Neuronal stem cell (in vitro differentiated cells): Measurements from ENCODE around the gene EN2.

Source experiments
- DNase-seq: peaks from one replicate; pipeline ENCODE4 v3.0.0-alpha.2; 2013; ENCODE audit warnings: low spot score
- H2AFZ ChIP-seq: one replicate; pipeline ENCODE4 v1.6.1; 2013; ENCODE audit warnings: mild to moderate bottlenecking, low read length, inconsistent platforms
- H2AK5ac ChIP-seq: 2 replicates; pipeline ENCODE4 v1.6.1; 2013; ENCODE audit warnings: low read depth, mild to moderate bottlenecking, inconsistent platforms, low read length, moderate library complexity, mixed read lengths
- H2BK120ac ChIP-seq: 2 replicates; pipeline ENCODE4 v1.6.1; 2013; ENCODE audit warnings: low read depth, mild to moderate bottlenecking, inconsistent platforms, low read length, moderate library complexity, mixed read lengths
- H2BK12ac ChIP-seq: one replicate; pipeline ENCODE4 v1.6.1; 2013; ENCODE audit warnings: low read length, inconsistent platforms
- H2BK15ac ChIP-seq: 2 replicates; pipeline ENCODE4 v1.6.1; 2013; ENCODE audit warnings: mild to moderate bottlenecking, low read length, inconsistent platforms, mixed read lengths
- H2BK5ac ChIP-seq: one replicate; pipeline ENCODE4 v1.6.1; 2013; ENCODE audit warnings: inconsistent platforms, mild to moderate bottlenecking, low read length, moderate library complexity
- H3K14ac ChIP-seq: one replicate; pipeline ENCODE4 v1.6.1; 2013; ENCODE audit warnings: low read length, inconsistent platforms
- H3K18ac ChIP-seq: 2 replicates; pipeline ENCODE4 v1.6.1; 2013; ENCODE audit warnings: low read length, inconsistent platforms
- H3K23ac ChIP-seq: 2 replicates; pipeline ENCODE4 v1.6.1; 2013; ENCODE audit warnings: low read depth, mild to moderate bottlenecking, mixed read lengths, low read length, inconsistent platforms; ENCODE audit not compliant: poor library complexity
- H3K27ac ChIP-seq: replicated peaks from 3 replicates; pipeline ENCODE4 v1.5.1; 2013; ENCODE audit warnings: low read length, inconsistent platforms
- H3K27me3 ChIP-seq, 3 experiments: 2 replicates each; pipeline ENCODE4 v1.6.1; 2013; ENCODE audit warnings: low read length in 3 of 3, mild to moderate bottlenecking in 2 of 3, inconsistent platforms in 1 of 3, low read depth in 1 of 3, mixed read lengths in 1 of 3, moderate library complexity in 1 of 3; ENCODE audit not compliant: control insufficient read depth in 3 of 3, insufficient read depth in 3 of 3
- H3K36me3 ChIP-seq, 2 donors: replicated peaks in 1 of 2; 2 replicates each; pipeline ENCODE4 v1.6.1; 2013; ENCODE audit warnings: low read length in 2 of 2; ENCODE audit not compliant: control insufficient read depth in 2 of 2, insufficient read depth in 2 of 2
- H3K4ac ChIP-seq: 2 replicates; pipeline ENCODE4 v1.6.1; 2013; ENCODE audit warnings: inconsistent platforms, mild to moderate bottlenecking, low read length, moderate library complexity
- H3K4me1 ChIP-seq, 2 donors: 1 replicate in 1 of 2; 2 replicates in 1 of 2; pipeline ENCODE4 v1.6.1; 2013; ENCODE audit warnings: low read length in 2 of 2, low read depth in 1 of 2; ENCODE audit not compliant: control insufficient read depth in 2 of 2, insufficient read depth in 1 of 2
- H3K4me2 ChIP-seq: one replicate; pipeline ENCODE4 v1.6.1; 2013; ENCODE audit warnings: mild to moderate bottlenecking, low read length, inconsistent platforms; ENCODE audit not compliant: insufficient read depth, poor library complexity, severe bottlenecking
- H3K4me3 ChIP-seq, 2 donors: 2 replicates each; pipeline ENCODE4 v1.5.1; 2013; ENCODE audit warnings: low read length in 2 of 2, mild to moderate bottlenecking in 2 of 2, inconsistent platforms in 1 of 2, moderate library complexity in 1 of 2
- H3K79me1 ChIP-seq: one replicate; pipeline ENCODE4 v1.6.1; 2013; ENCODE audit warnings: low read depth, mild to moderate bottlenecking, inconsistent platforms, low read length, moderate library complexity
- H3K9ac ChIP-seq: one replicate; pipeline ENCODE4 v1.6.1; 2013; ENCODE audit warnings: mild to moderate bottlenecking, low read depth, low read length, inconsistent platforms; ENCODE audit not compliant: poor library complexity
- H3K9me3 ChIP-seq, 2 donors: replicated peaks in 1 of 2; 2 replicates each; pipeline versions ENCODE3 to v1.6.1; 2013; ENCODE audit warnings: low read length in 2 of 2, mild to moderate bottlenecking in 2 of 2, inconsistent platforms in 1 of 2, low read depth in 1 of 2, mixed read lengths in 1 of 2, moderate library complexity in 1 of 2; ENCODE audit not compliant: control insufficient read depth in 2 of 2, insufficient read depth in 1 of 2
- H4K8ac ChIP-seq: one replicate; pipeline ENCODE4 v1.6.1; 2013; ENCODE audit warnings: low read depth, mild to moderate bottlenecking, inconsistent platforms, low read length, moderate library complexity
- H4K91ac ChIP-seq: one replicate; pipeline ENCODE4 v1.6.1; 2013; ENCODE audit warnings: low read length, low read depth, mild to moderate bottlenecking, inconsistent platforms; ENCODE audit not compliant: poor library complexity
- WGBS, 2 donors: extraction: QIAGEN DNeasy Blood & Tissue Kit; methylation state at CpG; one replicate each; pipeline ENCODE4 v1.1.7; 2013; ENCODE audit warnings: missing lambda C conversion rate in 2 of 2, mixed read lengths in 1 of 2; ENCODE audit not compliant: insufficient read length in 2 of 2, insufficient replicate concordance in 1 of 2; ENCODE audit errors: extremely low coverage in 2 of 2; 5-methylcytosine and 5-hydroxymethylcytosine counted together

Gene EN2

DNA sequence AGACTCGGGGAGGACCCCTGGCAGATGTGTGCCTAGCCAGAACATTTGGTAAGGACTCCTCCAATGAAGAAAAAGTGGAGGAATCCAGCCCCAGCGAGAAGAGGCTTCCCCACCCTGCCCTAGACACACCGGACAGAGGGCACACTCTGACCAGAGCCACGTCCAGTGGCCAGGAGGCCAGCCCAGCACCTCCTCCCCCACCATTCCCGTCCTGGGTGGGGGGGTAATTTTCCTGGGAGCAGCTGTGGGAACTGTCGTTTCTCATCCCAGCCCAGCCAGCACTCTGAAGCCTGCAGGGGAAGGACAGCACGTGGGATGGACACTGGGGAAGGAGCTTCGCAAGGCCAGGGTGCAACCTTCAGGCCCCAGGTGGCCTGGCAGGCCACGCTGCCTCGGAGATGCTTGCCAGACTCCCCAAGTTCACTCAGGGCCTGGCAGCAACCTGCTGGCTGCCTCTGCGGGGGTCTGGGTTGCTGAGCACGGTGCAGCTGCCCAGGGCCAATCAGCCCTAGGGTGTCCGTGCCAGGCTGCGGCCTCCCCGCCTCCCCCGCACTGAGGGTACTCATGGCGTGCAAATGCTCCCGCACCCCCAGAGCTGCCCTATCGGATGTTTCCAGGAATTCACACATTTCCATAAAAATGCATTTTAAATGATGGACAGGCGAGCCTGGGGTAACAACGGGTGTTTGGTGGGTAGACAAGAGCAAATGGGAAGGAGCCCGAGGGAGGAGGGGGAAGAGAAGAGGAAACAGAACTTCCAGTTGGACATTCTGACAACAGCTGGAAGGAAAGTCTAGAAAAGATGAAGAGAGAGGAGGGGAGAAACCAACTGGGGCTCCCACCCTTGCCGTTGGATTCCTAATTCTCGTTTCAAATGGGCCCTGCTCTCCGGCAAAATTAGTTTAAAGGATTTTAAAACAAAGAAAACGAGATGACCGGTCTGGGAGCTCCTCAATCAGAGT, 1.9 kb upstream of the EN2 start:
- Histone ChIP-seq H3K27me3 (peaks cover 56 to 98% (median 85%) of the 10 kb centered on the region in 3 experiments), H4K8ac (no peak overlapping the region), H3K4me1 (peaks cover 0 to 25% of the 10 kb centered on the region in 2 donors), H2BK120ac (no peak overlapping the region), H3K79me1 (no peaks in the 10 kb centered on the region), H3K4ac (no peak overlapping the region), H2AFZ (peak overlapping the region; percentile 92), H3K14ac (no peak overlapping the region), H3K4me3 (peak overlapping the region in 1 of 2 donors; percentile 70), H3K23ac (peak overlapping the region; percentile 85), H3K36me3 (peaks cover 0 to 23% of the 10 kb centered on the region in 2 donors), H3K18ac (peak overlapping the region; percentile 76), H3K27ac (no peak overlapping the region), H2BK5ac (peak overlapping the region; percentile 13), H2AK5ac (no peak overlapping the region), H3K9me3 (peaks cover 0 to 4% of the 10 kb centered on the region in 2 donors), H4K91ac (no peak overlapping the region), H3K4me2 (no peak overlapping the region), H2BK12ac (no peak overlapping the region), H2BK15ac (no peak overlapping the region), H3K9ac (no peak overlapping the region)
- no peak for DNase-seq
- WGBS, 2 donors = no CpG with 5 or more reads among the region's 27 CpGs

DNA sequence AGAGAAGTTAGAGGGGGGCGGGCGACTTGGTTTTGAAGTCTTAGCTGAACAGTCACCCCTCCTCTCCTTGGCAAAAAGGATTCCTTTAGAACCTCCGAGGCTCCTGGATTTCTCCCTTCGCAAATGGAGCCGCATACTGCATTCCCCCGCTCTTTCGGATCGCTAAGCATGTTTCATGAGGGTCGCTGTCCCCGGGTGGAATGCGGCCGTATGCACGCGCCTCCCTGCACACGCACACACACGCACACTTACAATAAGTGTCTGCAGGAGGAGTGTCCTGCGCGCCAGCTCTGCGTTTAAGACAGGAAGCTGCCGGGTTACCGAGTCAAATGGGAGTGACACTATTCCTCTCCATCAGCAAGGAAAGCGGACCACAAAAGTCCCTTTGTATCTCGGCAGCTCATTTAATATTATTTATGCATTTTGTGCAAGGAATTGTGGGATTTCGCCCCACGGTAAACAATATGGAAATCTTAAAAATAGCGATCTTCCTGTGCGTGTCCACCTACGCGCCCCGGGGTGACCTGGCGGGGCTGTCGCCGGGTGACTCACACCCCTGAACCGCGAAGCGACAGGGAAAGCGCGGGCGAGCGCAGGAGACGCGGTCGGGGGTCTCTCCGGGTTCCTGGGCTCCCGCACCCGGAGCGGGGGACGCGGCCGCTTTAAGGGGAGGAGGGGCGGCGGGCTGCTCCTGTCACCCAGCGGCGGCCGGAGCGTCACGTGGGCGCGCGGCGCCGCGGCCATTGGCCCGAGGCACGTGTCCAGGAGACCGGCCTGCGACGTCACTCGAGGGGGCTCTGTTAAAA, 988 bp upstream of the EN2 start:
- H3K18ac ChIP-seq = peak overlapping the region; percentile 71
- no peak overlapping the region for H3K23ac ChIP-seq
- no peak overlapping the region for H2BK5ac ChIP-seq
- no peak overlapping the region for H3K4ac ChIP-seq
- no peak overlapping the region for H2BK12ac ChIP-seq
- H2BK15ac ChIP-seq = no peak overlapping the region
- WGBS, 2 donors = no CpG with 5 or more reads among the region's 69 CpGs
- peaks cover 0 to 33% of the 10 kb centered on the region in 2 donors for H3K4me1 ChIP-seq
- peak overlapping the region; percentile 45 for H3K4me2 ChIP-seq
- no peak overlapping the region for H4K8ac ChIP-seq
- H4K91ac ChIP-seq = no peak overlapping the region
- no peak overlapping the region for H2AK5ac ChIP-seq
- H2BK120ac ChIP-seq = no peak overlapping the region
- H3K27me3 ChIP-seq = peaks cover 47 to 98% (median 85%) of the 10 kb centered on the region in 3 experiments
- no peak for DNase-seq
- H3K79me1 ChIP-seq = no peaks in the 10 kb centered on the region
- H2AFZ ChIP-seq = peak overlapping the region; percentile 92
- H3K4me3 ChIP-seq = peak overlapping the region in 1 of 2 donors; percentile 70
- no peak overlapping the region for H3K9ac ChIP-seq
- peaks cover 0 to 8% of the 10 kb centered on the region in 2 donors for H3K9me3 ChIP-seq
- H3K14ac ChIP-seq = no peak overlapping the region
- no peak overlapping the region for H3K27ac ChIP-seq
- peaks cover 0 to 32% of the 10 kb centered on the region in 2 donors for H3K36me3 ChIP-seq

DNA sequence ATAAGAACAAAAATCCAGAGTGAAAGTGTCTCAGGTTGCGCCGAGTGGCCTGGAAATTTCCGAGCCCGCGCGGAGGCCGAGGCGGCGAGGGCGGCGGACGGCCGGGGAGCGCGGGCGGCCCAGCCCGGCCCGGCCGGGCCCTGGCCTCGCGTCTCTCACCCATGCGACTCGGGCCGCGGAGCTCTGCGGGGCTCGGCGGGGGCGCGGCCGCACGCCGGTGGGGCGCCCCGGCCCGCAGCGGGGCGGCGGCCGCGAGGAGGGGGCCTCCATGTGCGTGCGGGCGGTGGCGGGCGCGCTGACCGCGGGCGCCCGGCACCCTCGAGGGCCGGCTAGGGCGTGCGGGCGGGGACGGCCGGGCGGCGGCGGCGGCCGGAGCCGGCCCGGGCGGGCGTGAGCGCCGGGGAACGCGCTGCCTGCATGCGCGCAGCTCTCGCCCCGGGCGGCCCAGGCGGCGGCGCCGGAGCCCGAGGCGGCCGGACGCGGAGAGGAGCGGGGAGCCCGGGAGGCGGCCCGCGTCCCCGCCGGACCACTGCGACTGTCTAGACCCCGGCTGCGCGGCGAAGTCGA, 302 bp upstream of the EN2 start:
- no peak overlapping the region for H3K23ac ChIP-seq
- no peak overlapping the region for H3K4ac ChIP-seq
- H2AK5ac ChIP-seq = no peak overlapping the region
- WGBS, 2 donors = no CpG with 5 or more reads among the region's 98 CpGs
- no peak overlapping the region for H4K91ac ChIP-seq
- H3K9me3 ChIP-seq = peaks cover 0 to 10% of the 10 kb centered on the region in 2 donors
- H2BK15ac ChIP-seq = no peak overlapping the region
- no peak overlapping the region for H2BK12ac ChIP-seq
- peak overlapping the region; percentile 38 for H3K18ac ChIP-seq
- H3K27me3 ChIP-seq = peaks cover 40 to 100% (median 90%) of the 10 kb centered on the region in 3 experiments
- no peak overlapping the region for H4K8ac ChIP-seq
- H3K27ac ChIP-seq = no peak overlapping the region
- no peak overlapping the region for H3K14ac ChIP-seq
- H2BK5ac ChIP-seq = no peak overlapping the region
- peak overlapping the region; percentile 92 for H2AFZ ChIP-seq
- H3K9ac ChIP-seq = no peak overlapping the region
- H3K36me3 ChIP-seq = peaks cover 0 to 39% of the 10 kb centered on the region in 2 donors
- H3K4me2 ChIP-seq = peak overlapping the region; percentile 54
- H3K4me3 ChIP-seq = peak overlapping the region in 1 of 2 donors; percentile 70
- no peaks in the 10 kb centered on the region for H3K79me1 ChIP-seq
- DNase-seq = no peak
- H2BK120ac ChIP-seq = no peak overlapping the region
- H3K4me1 ChIP-seq = peaks cover 0 to 39% of the 10 kb centered on the region in 2 donors
